GM23248 (cell line): ENCODE data around the gene COP1.

Experiments used
- EZH2 ChIP-seq: fragments of 200-600 bp; sonication (generic); IDR thresholded peaks from 2 replicates; pipeline ENCODE4 v1.6.1; 2018; ENCODE audit warnings: antibody characterized with exemption, mild to moderate bottlenecking; ENCODE audit not compliant: insufficient read depth, poor library complexity, severe bottlenecking
- EZH2phosphoT487 ChIP-seq: fragments of 200-600 bp; sonication (generic); IDR thresholded peaks from 2 replicates; pipeline ENCODE4 v1.6.1; 2018; ENCODE audit warnings: antibody characterized with exemption, moderate library complexity, mild to moderate bottlenecking, low read depth; ENCODE audit not compliant: insufficient read depth

GRCh38 chr1:176198413-176198812, 8.7 kb downstream of the COP1 start:
- TF ChIP-seq EZH2 (no peak), EZH2phosphoT487 (no peak)
